HCT116 (cell line): ENCODE data around the gene LARP1. TPM values are rescaled to one million over a fixed set of nuclear protein-coding genes. Genes with fewer than 3 reads are reported as not detected.

Experiments used
- ATAC-seq: fragments of 200-7000 bp; cut with Tn5 transposase; 2 replicates; pipeline ENCODE4 v1.9.1; 2020; ENCODE audit warnings: mild to moderate bottlenecking, moderate library complexity
- BruUV-seq: library from RNA; stranded (reverse); fragments of 400-500 nt; replicated peaks from 2 replicates; lab custom pipeline; 2021; lab: Mats Ljungman, UMichigan
- CTCF ChIA-PET: fragments of 300-600 bp; sonication (Branson Sonifier 250); formaldehyde crosslinking; loops from one replicate; lab custom pipeline; 2021; ENCODE audit warnings: antibody characterized with exemption; lab: Charles Lee
- POLR2A ChIA-PET: fragments of 300-600, 350-600 bp; sonication (Branson Sonifier 250); formaldehyde crosslinking; loops from one replicate; lab custom pipeline; 2021; ENCODE audit warnings: antibody characterized with exemption; lab: Charles Lee
- RAD21 ChIA-PET, 2 experiments: fragments of 300-600 bp; sonication (Branson Sonifier 250); formaldehyde crosslinking; loops; one replicate each; lab custom pipeline; 2023; ENCODE audit warnings: low total read pairs in 2 of 2; ENCODE audit not compliant: uncharacterized antibody in 2 of 2, unreplicated experiment in 2 of 2, low non-redundant PET in 1 of 2; lab: Charles Lee
- DNase-seq: peaks from one replicate; pipeline ENCODE4 v3.0.0-alpha.2; 2010; ENCODE audit warnings: low read depth, low spot score
- H2AFZ ChIP-seq: fragments of 200-600 bp; shearing (Covaris generic), sonication (generic); 2 replicates; pipeline ENCODE4 v1.6.1; 2017; ENCODE audit warnings: low read depth, mixed run types, mixed read lengths, antibody characterized with exemption, low read length; ENCODE audit not compliant: poor library complexity, severe bottlenecking
- H3K27ac ChIP-seq: 2 replicates; pipeline ENCODE4 v1.5.1; 2012; ENCODE audit warnings: low read depth, low read length
- H3K27me3 ChIP-seq: fragments of 200-600 bp; sonication (generic); 2 replicates; pipeline ENCODE4 v1.6.1; 2016; ENCODE audit warnings: mixed run types, low read length, mixed read lengths; ENCODE audit not compliant: insufficient read depth
- H3K36me3 ChIP-seq, 2 experiments: fragments of 200-500 bp in 1 of 2; fragments of 200-600 bp in 1 of 2; sonication (Bioruptor generic) in 1 of 2; sonication (generic) in 1 of 2; 2 replicates each; pipeline versions ENCODE4 v1.5.1 to v1.6.1; 2014 to 2016; ENCODE audit warnings: low read length in 2 of 2, inconsistent platforms in 1 of 2, mixed read lengths in 1 of 2, mixed run types in 1 of 2; ENCODE audit not compliant: insufficient read depth in 2 of 2, control insufficient read depth in 1 of 2
- H3K4me1 ChIP-seq, 2 experiments: fragments of 200-600 bp in 1 of 2; sonication (generic) in 1 of 2; 2 replicates each; pipeline versions ENCODE4 v1.5.1 to v1.6.1; 2012 to 2017; ENCODE audit warnings: low read length in 2 of 2, inconsistent platforms in 1 of 2, mild to moderate bottlenecking in 1 of 2, mixed read lengths in 1 of 2, mixed run types in 1 of 2, moderate library complexity in 1 of 2; ENCODE audit not compliant: insufficient read depth in 2 of 2, control insufficient read depth in 1 of 2
- H3K4me2 ChIP-seq: fragments of 200-600 bp; sonication (generic); 2 replicates; pipeline ENCODE4 v1.6.1; 2017; ENCODE audit warnings: mixed run types, low read length, mixed read lengths
- H3K4me3 ChIP-seq, 2 experiments: fragments of 200-600 bp in 1 of 2; sonication (generic) in 1 of 2; replicated peaks in 1 of 2; 2 replicates each; pipeline ENCODE4 v1.5.1; 2011 to 2016; ENCODE audit warnings: low read length in 2 of 2, control low read depth in 1 of 2, low read depth in 1 of 2, mild to moderate bottlenecking in 1 of 2, mixed read lengths in 1 of 2, mixed run types in 1 of 2
- H3K79me2 ChIP-seq: fragments of 200-600 bp; sonication (generic); 2 replicates; pipeline ENCODE4 v1.6.1; 2017; ENCODE audit warnings: mild to moderate bottlenecking, mixed run types, low read length, moderate library complexity, mixed read lengths; ENCODE audit not compliant: insufficient read depth
- H3K9ac ChIP-seq: fragments of 200-600 bp; sonication (generic); 2 replicates; pipeline ENCODE4 v1.6.1; 2016; ENCODE audit warnings: low read length, mixed read lengths
- H3K9me2 ChIP-seq: fragments of 200-600 bp; sonication (generic), shearing (Covaris generic); 2 replicates; pipeline ENCODE4 v1.6.1; 2017; ENCODE audit warnings: mixed run types, mild to moderate bottlenecking, moderate library complexity; ENCODE audit not compliant: insufficient read depth
- H3K9me3 ChIP-seq, 2 experiments: fragments of 200-500 bp in 1 of 2; fragments of 200-600 bp in 1 of 2; sonication (Bioruptor generic) in 1 of 2; sonication (generic) in 1 of 2; 2 replicates each; pipeline ENCODE4 v1.6.1; 2014 to 2017; ENCODE audit warnings: low read length in 2 of 2, mixed read lengths in 2 of 2, inconsistent platforms in 1 of 2, low read depth in 1 of 2, mild to moderate bottlenecking in 1 of 2, mixed run types in 1 of 2, moderate library complexity in 1 of 2; ENCODE audit not compliant: control insufficient read depth in 1 of 2, insufficient read depth in 1 of 2
- H4K20me1 ChIP-seq: fragments of 200-600 bp; sonication (generic), shearing (Covaris generic); 2 replicates; pipeline ENCODE4 v1.6.1; 2017; ENCODE audit warnings: mixed run types, mild to moderate bottlenecking, moderate library complexity; ENCODE audit not compliant: insufficient read depth
- CBX3 ChIP-seq: IDR thresholded peaks from 2 replicates; pipeline ENCODE4 v1.6.1; 2012; ENCODE audit warnings: low read depth
- CEBPB ChIP-seq: IDR thresholded peaks from 2 replicates; pipeline ENCODE4 v1.6.1; 2012; ENCODE audit warnings: low read depth
- EGR1 ChIP-seq: IDR thresholded peaks from 2 replicates; pipeline ENCODE4 v1.6.1; 2012; ENCODE audit warnings: low read depth
- ELF1 ChIP-seq: IDR thresholded peaks from 2 replicates; pipeline ENCODE4 v1.6.1; 2012; ENCODE audit warnings: low read depth, borderline replicate concordance
- EZH2 ChIP-seq: fragments of 200-600 bp; sonication (generic); IDR thresholded peaks from 2 replicates; pipeline ENCODE4 v1.6.1; 2017; ENCODE audit warnings: antibody characterized with exemption, mixed run types
- EZH2phosphoT487 ChIP-seq: fragments of 200-600 bp; IDR thresholded peaks from 2 replicates; pipeline ENCODE4 v1.6.1; 2018; ENCODE audit warnings: antibody characterized with exemption, borderline replicate concordance
- FOSL1 ChIP-seq: IDR thresholded peaks from 2 replicates; pipeline ENCODE4 v1.6.1; 2012; ENCODE audit warnings: low read depth
- JUND ChIP-seq: IDR thresholded peaks from 2 replicates; pipeline ENCODE4 v1.6.1; 2012
- POLR2A ChIP-seq: IDR thresholded peaks from 2 replicates; pipeline ENCODE4 v1.7.0; 2011; ENCODE audit warnings: borderline replicate concordance; ENCODE audit not compliant: insufficient read depth, insufficient read length; ENCODE audit errors: extremely low read depth
- RAD21 ChIP-seq: IDR thresholded peaks from 2 replicates; pipeline ENCODE4 v1.6.1; 2012; ENCODE audit warnings: low read depth, mild to moderate bottlenecking
- SIN3A ChIP-seq: IDR thresholded peaks from 2 replicates; pipeline ENCODE4 v1.6.1; 2012; ENCODE audit warnings: low read depth
- SP1 ChIP-seq: IDR thresholded peaks from 2 replicates; pipeline ENCODE4 v1.6.1; 2012; ENCODE audit warnings: low read depth
- SRF ChIP-seq: IDR thresholded peaks from 2 replicates; pipeline ENCODE4 v1.6.1; 2012; ENCODE audit warnings: low read depth
- TCF7L2 ChIP-seq: IDR thresholded peaks from 2 replicates; pipeline ENCODE4 v1.7.0; 2011; ENCODE audit warnings: borderline replicate concordance, inconsistent platforms; ENCODE audit not compliant: insufficient read depth, insufficient read length; ENCODE audit errors: extremely low read depth
- YY1 ChIP-seq: IDR thresholded peaks from 2 replicates; pipeline ENCODE4 v1.6.1; 2011; ENCODE audit warnings: low read length, low read depth, moderate library complexity, mild to moderate bottlenecking; ENCODE audit not compliant: insufficient replicate concordance; ENCODE audit errors: extremely low read depth
- ZFX ChIP-seq: fragments of 450-650 bp; IDR thresholded peaks from 2 replicates; pipeline ENCODE4 v1.6.1; 2017
- ZNF274 ChIP-seq: fragments of 200-500 bp; sonication (Bioruptor generic); IDR thresholded peaks from 2 replicates; pipeline ENCODE4 v1.6.1; 2014; ENCODE audit warnings: mild to moderate bottlenecking, low read depth, low read length, inconsistent platforms
- intact Hi-C: fragments of 100-400 bp; cut with micrococcal nuclease; formaldehyde crosslinking; loops from 2 replicates; pipeline ENCODE4 v1.10.0; 2022
- total RNA-seq: library from RNA; stranded (reverse); gene quantifications from one replicate; pipeline ENCODE4 v1.2.1, GENCODE V29; 2021; ENCODE audit not compliant: unreplicated experiment
- TF ChIP-seq, protein P1 (sequence below): IDR thresholded peaks from 2 replicates; pipeline ENCODE4 v1.6.1; 2011; ENCODE audit warnings: mild to moderate bottlenecking, low read length, moderate library complexity; ENCODE audit not compliant: insufficient replicate concordance; ENCODE audit errors: extremely low read depth
- TF ChIP-seq, protein P2 (sequence below), 3 experiments: fragments of 200-600 bp in 1 of 3; sonication (generic) in 1 of 3; IDR thresholded peaks in 2 of 3; conservative IDR thresholded peaks in 1 of 3; 2 replicates each; pipeline ENCODE4 v1.5.1; 2012 to 2017; ENCODE audit warnings: low read depth in 2 of 3, low read length in 2 of 3, antibody characterized with exemption in 1 of 3, borderline replicate concordance in 1 of 3, control low read depth in 1 of 3, mild to moderate bottlenecking in 1 of 3, mixed read lengths in 1 of 3, mixed run types in 1 of 3, moderate library complexity in 1 of 3; ENCODE audit not compliant: insufficient read depth in 1 of 3
- TF ChIP-seq, protein P3 (sequence below): IDR thresholded peaks from 2 replicates; pipeline ENCODE4 v1.6.1; 2012
- TF ChIP-seq, protein P4 (sequence below): IDR thresholded peaks from 2 replicates; pipeline ENCODE4 v1.6.1; 2012; ENCODE audit warnings: low read depth
- TF ChIP-seq, protein P5 (sequence below): IDR thresholded peaks from 2 replicates; pipeline ENCODE4 v1.6.1; 2012

The LARP1 gene
- total RNA-seq, 1 experiment from 2014 or later: 201 TPM

DNA sequence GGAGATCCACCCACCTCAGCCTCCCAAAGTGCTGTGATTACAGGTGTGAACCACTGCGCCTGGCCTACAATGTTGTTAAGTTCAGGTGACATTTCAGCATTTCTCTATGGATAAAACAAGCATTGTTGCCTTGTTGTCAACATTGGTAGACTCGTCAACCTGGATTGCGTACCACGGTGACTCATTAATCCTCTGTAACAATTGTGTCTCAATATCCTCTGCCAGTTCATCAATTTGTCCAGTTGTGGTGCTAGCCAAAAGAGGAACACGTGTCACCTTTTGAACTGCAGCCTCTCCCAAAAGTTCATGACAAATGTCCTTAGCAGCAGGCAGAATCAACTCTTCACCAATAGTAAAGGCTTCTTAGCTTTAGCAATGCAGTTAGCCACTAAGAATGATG, 46.3 kb upstream of the LARP1 start:
- intact Hi-C loops: no loop called here
- no peak overlapping the region for H3K4me3 ChIP-seq
- H2AFZ ChIP-seq: no peak overlapping the region
- H3K9me2 ChIP-seq: no peaks in the 10 kb centered on the region
- H3K79me2 ChIP-seq: no peaks in the 10 kb centered on the region
- peaks cover 22 to 54% of the 10 kb centered on the region in 2 experiments for H3K4me1 ChIP-seq
- ATAC-seq (peak; percentile 30), DNase-seq (peak; percentile 57)
- CTCF ChIA-PET: no interaction called here
- no peak overlapping the region for H3K27ac ChIP-seq
- BruUV-seq: no TSS peak
- peak overlapping the region; percentile 41 for H3K4me2 ChIP-seq
- POLR2A ChIA-PET: no interaction called here
- no peaks in the 10 kb centered on the region for H4K20me1 ChIP-seq
- no peaks in the 10 kb centered on the region for H3K36me3 ChIP-seq
- H3K9me3 ChIP-seq: no peaks in the 10 kb centered on the region
- no peaks in the 10 kb centered on the region for H3K27me3 ChIP-seq
- H3K9ac ChIP-seq: no peak overlapping the region
- RAD21 ChIA-PET: no interaction called here
- TF ChIP-seq, protein P1, sequence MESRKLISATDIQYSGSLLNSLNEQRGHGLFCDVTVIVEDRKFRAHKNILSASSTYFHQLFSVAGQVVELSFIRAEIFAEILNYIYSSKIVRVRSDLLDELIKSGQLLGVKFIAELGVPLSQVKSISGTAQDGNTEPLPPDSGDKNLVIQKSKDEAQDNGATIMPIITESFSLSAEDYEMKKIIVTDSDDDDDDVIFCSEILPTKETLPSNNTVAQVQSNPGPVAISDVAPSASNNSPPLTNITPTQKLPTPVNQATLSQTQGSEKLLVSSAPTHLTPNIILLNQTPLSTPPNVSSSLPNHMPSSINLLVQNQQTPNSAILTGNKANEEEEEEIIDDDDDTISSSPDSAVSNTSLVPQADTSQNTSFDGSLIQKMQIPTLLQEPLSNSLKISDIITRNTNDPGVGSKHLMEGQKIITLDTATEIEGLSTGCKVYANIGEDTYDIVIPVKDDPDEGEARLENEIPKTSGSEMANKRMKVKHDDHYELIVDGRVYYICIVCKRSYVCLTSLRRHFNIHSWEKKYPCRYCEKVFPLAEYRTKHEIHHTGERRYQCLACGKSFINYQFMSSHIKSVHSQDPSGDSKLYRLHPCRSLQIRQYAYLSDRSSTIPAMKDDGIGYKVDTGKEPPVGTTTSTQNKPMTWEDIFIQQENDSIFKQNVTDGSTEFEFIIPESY: no peak
- TF ChIP-seq, protein P2, sequence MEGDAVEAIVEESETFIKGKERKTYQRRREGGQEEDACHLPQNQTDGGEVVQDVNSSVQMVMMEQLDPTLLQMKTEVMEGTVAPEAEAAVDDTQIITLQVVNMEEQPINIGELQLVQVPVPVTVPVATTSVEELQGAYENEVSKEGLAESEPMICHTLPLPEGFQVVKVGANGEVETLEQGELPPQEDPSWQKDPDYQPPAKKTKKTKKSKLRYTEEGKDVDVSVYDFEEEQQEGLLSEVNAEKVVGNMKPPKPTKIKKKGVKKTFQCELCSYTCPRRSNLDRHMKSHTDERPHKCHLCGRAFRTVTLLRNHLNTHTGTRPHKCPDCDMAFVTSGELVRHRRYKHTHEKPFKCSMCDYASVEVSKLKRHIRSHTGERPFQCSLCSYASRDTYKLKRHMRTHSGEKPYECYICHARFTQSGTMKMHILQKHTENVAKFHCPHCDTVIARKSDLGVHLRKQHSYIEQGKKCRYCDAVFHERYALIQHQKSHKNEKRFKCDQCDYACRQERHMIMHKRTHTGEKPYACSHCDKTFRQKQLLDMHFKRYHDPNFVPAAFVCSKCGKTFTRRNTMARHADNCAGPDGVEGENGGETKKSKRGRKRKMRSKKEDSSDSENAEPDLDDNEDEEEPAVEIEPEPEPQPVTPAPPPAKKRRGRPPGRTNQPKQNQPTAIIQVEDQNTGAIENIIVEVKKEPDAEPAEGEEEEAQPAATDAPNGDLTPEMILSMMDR (IDR thresholded peaks at IDR 0.05 in 2 of 3, conservative IDR thresholded peaks at IDR 0.05 in 1 of 3; ENCODE audit: borderline replicate concordance in 1 of 3, insufficient read depth in 1 of 3, low read depth in 2 of 3, low read length in 2 of 3): no peak
- no peak for TF ChIP-seq ZNF274
- no peak for TF ChIP-seq POLR2A
- TF ChIP-seq SIN3A: no peak
- no peak for TF ChIP-seq ELF1
- TF ChIP-seq EZH2: no peak
- peak; percentile 71 for TF ChIP-seq JUND
- peak; percentile 41 for TF ChIP-seq SP1
- TF ChIP-seq, protein P3, sequence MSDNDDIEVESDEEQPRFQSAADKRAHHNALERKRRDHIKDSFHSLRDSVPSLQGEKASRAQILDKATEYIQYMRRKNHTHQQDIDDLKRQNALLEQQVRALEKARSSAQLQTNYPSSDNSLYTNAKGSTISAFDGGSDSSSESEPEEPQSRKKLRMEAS: peak; percentile 24; the same call in 1 of the 2 replicates
- TF ChIP-seq SRF: no peak
- TF ChIP-seq YY1: no peak
- no peak for TF ChIP-seq EGR1
- no peak for TF ChIP-seq RAD21
- TF ChIP-seq ZFX: no peak
- TF ChIP-seq, protein P4, sequence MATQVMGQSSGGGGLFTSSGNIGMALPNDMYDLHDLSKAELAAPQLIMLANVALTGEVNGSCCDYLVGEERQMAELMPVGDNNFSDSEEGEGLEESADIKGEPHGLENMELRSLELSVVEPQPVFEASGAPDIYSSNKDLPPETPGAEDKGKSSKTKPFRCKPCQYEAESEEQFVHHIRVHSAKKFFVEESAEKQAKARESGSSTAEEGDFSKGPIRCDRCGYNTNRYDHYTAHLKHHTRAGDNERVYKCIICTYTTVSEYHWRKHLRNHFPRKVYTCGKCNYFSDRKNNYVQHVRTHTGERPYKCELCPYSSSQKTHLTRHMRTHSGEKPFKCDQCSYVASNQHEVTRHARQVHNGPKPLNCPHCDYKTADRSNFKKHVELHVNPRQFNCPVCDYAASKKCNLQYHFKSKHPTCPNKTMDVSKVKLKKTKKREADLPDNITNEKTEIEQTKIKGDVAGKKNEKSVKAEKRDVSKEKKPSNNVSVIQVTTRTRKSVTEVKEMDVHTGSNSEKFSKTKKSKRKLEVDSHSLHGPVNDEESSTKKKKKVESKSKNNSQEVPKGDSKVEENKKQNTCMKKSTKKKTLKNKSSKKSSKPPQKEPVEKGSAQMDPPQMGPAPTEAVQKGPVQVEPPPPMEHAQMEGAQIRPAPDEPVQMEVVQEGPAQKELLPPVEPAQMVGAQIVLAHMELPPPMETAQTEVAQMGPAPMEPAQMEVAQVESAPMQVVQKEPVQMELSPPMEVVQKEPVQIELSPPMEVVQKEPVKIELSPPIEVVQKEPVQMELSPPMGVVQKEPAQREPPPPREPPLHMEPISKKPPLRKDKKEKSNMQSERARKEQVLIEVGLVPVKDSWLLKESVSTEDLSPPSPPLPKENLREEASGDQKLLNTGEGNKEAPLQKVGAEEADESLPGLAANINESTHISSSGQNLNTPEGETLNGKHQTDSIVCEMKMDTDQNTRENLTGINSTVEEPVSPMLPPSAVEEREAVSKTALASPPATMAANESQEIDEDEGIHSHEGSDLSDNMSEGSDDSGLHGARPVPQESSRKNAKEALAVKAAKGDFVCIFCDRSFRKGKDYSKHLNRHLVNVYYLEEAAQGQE: no peak
- TF ChIP-seq CEBPB: peak; percentile 35; the same call in 1 of the 2 replicates
- TF ChIP-seq, protein P5, sequence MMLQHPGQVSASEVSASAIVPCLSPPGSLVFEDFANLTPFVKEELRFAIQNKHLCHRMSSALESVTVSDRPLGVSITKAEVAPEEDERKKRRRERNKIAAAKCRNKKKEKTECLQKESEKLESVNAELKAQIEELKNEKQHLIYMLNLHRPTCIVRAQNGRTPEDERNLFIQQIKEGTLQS: no peak
- TF ChIP-seq EZH2phosphoT487: no peak
- TF ChIP-seq CBX3: peak; percentile 74; the same call in 1 of the 2 replicates
- no peak for TF ChIP-seq TCF7L2
- peak; percentile 53; the same call in 1 of the 2 replicates for TF ChIP-seq FOSL1
